ENCODE data around the gene KRT74. TPM values are rescaled to one million over a fixed set of nuclear protein-coding genes. Genes with fewer than 3 reads are reported as not detected.

The KRT74 gene
- total RNA-seq, 1 donor from 2014 or later, result not detected

- peaks cover 63% of the 10 kb centered on the region for H3K27me3 Mint-ChIP-seq
- no peak for TF ChIP-seq CTCF (IDR thresholded peaks at IDR 0.05; ENCODE audit: unreplicated experiment)
- no peaks in the 10 kb centered on the region for H3K36me3 Mint-ChIP-seq (ENCODE audit: insufficient read depth)
- DNase-seq (ENCODE audit: low spot score, unreplicated experiment), result no peak
- H3K27ac Mint-ChIP-seq, result no peak overlapping the region
- H3K4me1 Mint-ChIP-seq (ENCODE audit: low read depth), result no peaks in the 10 kb centered on the region
- no peak overlapping the region for H3K4me3 Mint-ChIP-seq (ENCODE audit: low read depth)
- no peaks in the 10 kb centered on the region for H3K9me3 Mint-ChIP-seq (ENCODE audit: low read depth)
Measured at GRCh38 chr12:52607314-52607713, 33.7 kb upstream of the KRT74 start.

GRCh38 chr12:52606581-52607218, 33.1 kb upstream of the KRT74 start:
- no peak for TF ChIP-seq CTCF (IDR thresholded peaks at IDR 0.05; ENCODE audit: unreplicated experiment)
- Mint-ChIP-seq H3K4me3 (ENCODE audit: low read depth) (no peak overlapping the region), H3K4me1 (ENCODE audit: low read depth) (no peaks in the 10 kb centered on the region), H3K27me3 (peaks cover 63% of the 10 kb centered on the region), H3K9me3 (ENCODE audit: low read depth) (no peaks in the 10 kb centered on the region), H3K36me3 (ENCODE audit: insufficient read depth) (no peaks in the 10 kb centered on the region), H3K27ac (no peak overlapping the region)
- DNase-seq (ENCODE audit: low spot score, unreplicated experiment), result no peak

GRCh38 chr12:52606096-52606495, 32.5 kb upstream of the KRT74 start:
- no peaks in the 10 kb centered on the region for H3K36me3 Mint-ChIP-seq (ENCODE audit: insufficient read depth)
- no peaks in the 10 kb centered on the region for H3K9me3 Mint-ChIP-seq (ENCODE audit: low read depth)
- peaks cover 61% of the 10 kb centered on the region for H3K27me3 Mint-ChIP-seq
- no peaks in the 10 kb centered on the region for H3K4me1 Mint-ChIP-seq (ENCODE audit: low read depth)
- H3K27ac Mint-ChIP-seq, result no peak overlapping the region
- no peak for TF ChIP-seq CTCF (IDR thresholded peaks at IDR 0.05; ENCODE audit: unreplicated experiment)
- no peak for DNase-seq (ENCODE audit: low spot score, unreplicated experiment)
- H3K4me3 Mint-ChIP-seq (ENCODE audit: low read depth), result no peak overlapping the region

- no peak for DNase-seq (ENCODE audit: low spot score, unreplicated experiment)
- no peak for TF ChIP-seq CTCF (IDR thresholded peaks at IDR 0.05; ENCODE audit: unreplicated experiment)
- Mint-ChIP-seq H3K36me3 (ENCODE audit: insufficient read depth) (no peaks in the 10 kb centered on the region), H3K4me3 (ENCODE audit: low read depth) (no peak overlapping the region), H3K27ac (no peak overlapping the region), H3K9me3 (ENCODE audit: low read depth) (no peaks in the 10 kb centered on the region), H3K27me3 (peaks cover 56% of the 10 kb centered on the region), H3K4me1 (ENCODE audit: low read depth) (no peaks in the 10 kb centered on the region)
Measured at GRCh38 chr12:52605542-52605941, 31.9 kb upstream of the KRT74 start.

GRCh38 chr12:52604859-52605258, 31.2 kb upstream of the KRT74 start:
- H3K27me3 Mint-ChIP-seq, result peaks cover 62% of the 10 kb centered on the region
- H3K9me3 Mint-ChIP-seq (ENCODE audit: low read depth), result no peaks in the 10 kb centered on the region
- H3K4me3 Mint-ChIP-seq (ENCODE audit: low read depth), result no peak overlapping the region
- no peak for DNase-seq (ENCODE audit: low spot score, unreplicated experiment)
- H3K36me3 Mint-ChIP-seq (ENCODE audit: insufficient read depth), result no peaks in the 10 kb centered on the region
- H3K4me1 Mint-ChIP-seq (ENCODE audit: low read depth), result no peaks in the 10 kb centered on the region
- no peak overlapping the region for H3K27ac Mint-ChIP-seq
- TF ChIP-seq CTCF (IDR thresholded peaks at IDR 0.05; ENCODE audit: unreplicated experiment), result no peak

All from progenitor cell of endocrine pancreas (in vitro differentiated cells).